Fibroblast of villous mesenchyme (primary cell): ENCODE measurements around the gene TMEM52. TPM values are rescaled to one million over a fixed set of nuclear protein-coding genes. Genes with fewer than 3 reads are reported as not detected.
"Not testable (repeated sequence)": the region's sequence is repeated elsewhere in the genome, so short reads cannot be mapped to it uniquely, and the experiment has no call there.

ENCODE experiments used
- DNase-seq: peaks from one replicate; pipeline ENCODE4 v3.0.0-alpha.2; 2010; ENCODE audit warnings: low read depth
- H3K4me3 ChIP-seq: 2 replicates; pipeline ENCODE4 v1.5.1; 2011; ENCODE audit warnings: low read depth, mild to moderate bottlenecking, low read length
- CTCF ChIP-seq: IDR thresholded peaks from 2 replicates; pipeline ENCODE4 v1.5.1; 2012; ENCODE audit warnings: low read depth, mild to moderate bottlenecking, low read length; ENCODE audit not compliant: insufficient read depth
- total RNA-seq: library from RNA; depleted of rRNA; stranded (reverse); fragments of >200 nt; gene quantifications from 2 replicates; pipeline ENCODE4 v1.2.3, GENCODE V29; 2012

The TMEM52 gene
- total RNA-seq, 1 donor, result 0.43 TPM

- no peak for DNase-seq
- no peak overlapping the region for H3K4me3 ChIP-seq
- no peak for TF ChIP-seq CTCF
Measured at GRCh38 chr1:1892763-1893120, 26.3 kb downstream of the TMEM52 start.

GRCh38 chr1:1892079-1892762 lies 26.9 kb downstream of the TMEM52 start:
- no peak for TF ChIP-seq CTCF
- peak overlapping the region; percentile 65 for H3K4me3 ChIP-seq
- DNase-seq, result no peak

- no peak for TF ChIP-seq CTCF
- peak overlapping the region; percentile 65 for H3K4me3 ChIP-seq
- peak; percentile 66 for DNase-seq
Measured at GRCh38 chr1:1891349-1892078, 27.6 kb downstream of the TMEM52 start.

- peak within 1 kb of the TSS; percentile 65 for H3K4me3 ChIP-seq
- peak; percentile 86 for DNase-seq
- no peak for TF ChIP-seq CTCF
Measured at GRCh38 chr1:1890506-1891348, 28.4 kb downstream of the TMEM52 start, which contains the start of gene GNB1. GNB1 (minus strand) TSS chr1:1891087; CDS start chr1:1825453, 65,634 bp downstream.

GRCh38 chr1:1889847-1890505 lies 29.1 kb downstream of the TMEM52 start:
- DNase-seq, result peak; percentile 55
- peak overlapping the region; percentile 65 for H3K4me3 ChIP-seq
- no peak for TF ChIP-seq CTCF

GRCh38 chr1:1889090-1889750 lies 29.9 kb downstream of the TMEM52 start:
- peak; percentile 47 for DNase-seq
- TF ChIP-seq CTCF, result no peak
- peak overlapping the region; percentile 65 for H3K4me3 ChIP-seq

GRCh38 chr1:1883890-1884289 lies 35.2 kb downstream of the TMEM52 start:
- DNase-seq, H3K4me3 ChIP-seq: not testable (repeated sequence)
